ENCODE results near the gene LDB3.

DNA sequence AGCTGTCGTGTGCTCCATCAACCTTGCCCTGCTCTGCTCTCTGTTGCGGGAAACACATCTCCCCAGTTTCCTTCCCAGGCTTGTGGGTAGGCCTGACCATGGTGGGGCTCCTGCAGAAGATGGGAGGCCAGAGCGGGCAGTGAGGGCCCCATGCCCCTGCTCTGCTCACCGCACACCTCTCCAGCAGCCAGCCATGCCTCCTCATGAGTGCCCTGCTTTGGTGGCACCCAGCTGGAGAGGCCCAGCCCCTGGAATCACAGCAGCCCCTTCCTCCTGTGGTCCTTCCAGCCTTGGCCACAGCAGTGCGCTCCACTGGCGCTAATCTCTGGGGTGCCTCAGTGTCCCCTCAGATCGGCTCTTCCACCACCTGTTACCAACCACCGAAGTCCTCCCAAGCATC is 18.2 kb upstream of the LDB3 start:
- TF ChIP-seq, protein P1, sequence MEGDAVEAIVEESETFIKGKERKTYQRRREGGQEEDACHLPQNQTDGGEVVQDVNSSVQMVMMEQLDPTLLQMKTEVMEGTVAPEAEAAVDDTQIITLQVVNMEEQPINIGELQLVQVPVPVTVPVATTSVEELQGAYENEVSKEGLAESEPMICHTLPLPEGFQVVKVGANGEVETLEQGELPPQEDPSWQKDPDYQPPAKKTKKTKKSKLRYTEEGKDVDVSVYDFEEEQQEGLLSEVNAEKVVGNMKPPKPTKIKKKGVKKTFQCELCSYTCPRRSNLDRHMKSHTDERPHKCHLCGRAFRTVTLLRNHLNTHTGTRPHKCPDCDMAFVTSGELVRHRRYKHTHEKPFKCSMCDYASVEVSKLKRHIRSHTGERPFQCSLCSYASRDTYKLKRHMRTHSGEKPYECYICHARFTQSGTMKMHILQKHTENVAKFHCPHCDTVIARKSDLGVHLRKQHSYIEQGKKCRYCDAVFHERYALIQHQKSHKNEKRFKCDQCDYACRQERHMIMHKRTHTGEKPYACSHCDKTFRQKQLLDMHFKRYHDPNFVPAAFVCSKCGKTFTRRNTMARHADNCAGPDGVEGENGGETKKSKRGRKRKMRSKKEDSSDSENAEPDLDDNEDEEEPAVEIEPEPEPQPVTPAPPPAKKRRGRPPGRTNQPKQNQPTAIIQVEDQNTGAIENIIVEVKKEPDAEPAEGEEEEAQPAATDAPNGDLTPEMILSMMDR (IDR thresholded peaks at IDR 0.05; ENCODE audit: low read length): no peak
- TF ChIP-seq EZH2 (IDR thresholded peaks at IDR 0.05; ENCODE audit: borderline replicate concordance, low read length): no peak

Data from OCI-LY1 (cell line).